Left cardiac atrium (tissue), 4 donors: ENCODE results near the gene RAPGEF1. TPM values are rescaled to one million over a fixed set of nuclear protein-coding genes. Genes with fewer than 3 reads are reported as not detected.

Experiments
- ATAC-seq, 2 donors: fragments of 200-7000 bp; cut with Tn5 transposase; one replicate each; pipeline ENCODE4 v1.9.1; 2020; ENCODE audit warnings: mild to moderate bottlenecking in 2 of 2, moderate library complexity in 2 of 2
- DNase-seq: peaks from one replicate; pipeline ENCODE4 v3.0.0-alpha.2; 2020
- intact Hi-C, 2 donors: fragments of 100-400 bp; cut with DNase I; formaldehyde crosslinking; loops; one replicate each; pipeline versions ENCODE4 v1.14.1 to v1.15.1; 2022 to 2023
- long read RNA-seq: library from polyadenylated mRNA; unstranded; transcript quantifications from one replicate; pipeline ENCODE4 v2.0.0, GENCODE V29; 2021
- total RNA-seq, 2 donors: library from RNA; stranded (reverse); fragmentation: NEBNext Ultra II Directional; extraction: Animal tissue kit (Norgen Biotek cat#: 25700); gene quantifications; one replicate each; pipeline ENCODE4 v1.2.1, GENCODE V29; 2021
- donor health status: DM: no; HTN: yes; CAD: no.
- donor health status: DM: no; HTN: yes; CAD: no; lungs with severe emphysema.
- donor health status: DM: yes; HTN: yes; CAD: no.
- donor health status: Dilated cardiomyopathy.

RAPGEF1 gene
- 100 to 1,000 TPM; 108 to 109 TPM for total RNA-seq
- long read RNA-seq, partial matches to known transcripts, result 8 of 47 reads
- long read RNA-seq, other reads (novel, unspliced or antisense), result 39 of 47 reads

- ATAC-seq, result peak; percentile 67 to 70
- intact Hi-C loops, result loop anchor here (5.0 to 10.0 kb wide), 6 partner anchors 65 to 388 kb away; partner anchors contain the start of gene POMT1 (in 1 of the 2)
- peak; percentile 81 for DNase-seq
Measured at GRCh38 chr9:131739959-131740648, at the start of gene RAPGEF1. RAPGEF1 (minus strand) TSS chr9:131740076; CDS start chr9:131739830, 246 bp downstream.

GRCh38 chr9:131788851-131789250 lies 49.0 kb upstream of the RAPGEF1 start:
- intact Hi-C loops, result no loop called here
- no peak for DNase-seq
- ATAC-seq, result no peak

GRCh38 chr9:131787838-131788237 lies 48.0 kb upstream of the RAPGEF1 start:
- no peak for DNase-seq
- no peak for ATAC-seq
- intact Hi-C loops, result no loop called here

- DNase-seq, result no peak
- intact Hi-C loops, result no loop called here
- no peak for ATAC-seq
Measured at GRCh38 chr9:131784748-131785501, 45.0 kb upstream of the RAPGEF1 start.

GRCh38 chr9:131781069-131781468 lies 41.2 kb upstream of the RAPGEF1 start:
- intact Hi-C loops, result no loop called here

GRCh38 chr9:131776473-131776872 lies 36.6 kb upstream of the RAPGEF1 start:
- no peak for DNase-seq
- intact Hi-C loops, result no loop called here
- no peak for ATAC-seq

More at GRCh38 chr9:131781069-131781468, 41.2 kb upstream of the RAPGEF1 start:
- DNase-seq, result no peak
- no peak for ATAC-seq

GRCh38 chr9:131776036-131776435 lies 36.2 kb upstream of the RAPGEF1 start:
- no peak for ATAC-seq
- intact Hi-C loops, result no loop called here
- DNase-seq, result no peak

- intact Hi-C loops, result loop anchor here in 1 of 2 donors (5.0 kb wide), 1 partner anchor 478 kb away; no protein-coding TSS in a partner anchor
- DNase-seq (no peak), ATAC-seq (no peak)
Measured at GRCh38 chr9:131774636-131775035, 34.8 kb upstream of the RAPGEF1 start.

- peak; percentile 55 for DNase-seq
- peak; percentile 70 to 88 for ATAC-seq
- intact Hi-C loops, result loop anchor here in 1 of 2 donors (5.0 kb wide), 1 partner anchor 478 kb away; no protein-coding TSS in a partner anchor
Measured at GRCh38 chr9:131773911-131774379, 34.1 kb upstream of the RAPGEF1 start.

- intact Hi-C loops, result loop anchor here in 1 of 2 donors (5.0 kb wide), 1 partner anchor 479 kb away; no protein-coding TSS in a partner anchor
- DNase-seq, result no peak
- no peak for ATAC-seq
Measured at GRCh38 chr9:131772940-131773339, 33.1 kb upstream of the RAPGEF1 start.

- ATAC-seq (no peak), DNase-seq (no peak)
- intact Hi-C loops, result loop anchor here in 1 of 2 donors (5.0 kb wide), 1 partner anchor 481 kb away; no protein-coding TSS in a partner anchor
Measured at GRCh38 chr9:131771646-131772045, 31.8 kb upstream of the RAPGEF1 start.

- intact Hi-C loops, result loop anchor here in 1 of 2 donors (10.0 kb wide), 1 partner anchor 465 kb away; no protein-coding TSS in a partner anchor
- DNase-seq (no peak), ATAC-seq (no peak)
Measured at GRCh38 chr9:131769361-131769760, 29.5 kb upstream of the RAPGEF1 start.

- ATAC-seq, result no peak
- intact Hi-C loops, result loop anchor here (5.0 to 10.0 kb wide), 2 partner anchors 470 to 488 kb away; no protein-coding TSS in a partner anchor
- DNase-seq, result no peak
Measured at GRCh38 chr9:131764568-131764967, 24.7 kb upstream of the RAPGEF1 start.

GRCh38 chr9:131762356-131762932 lies 22.6 kb upstream of the RAPGEF1 start:
- peak; percentile 93 to 96 for ATAC-seq
- DNase-seq, result peak; percentile 80
- intact Hi-C loops, result loop anchor here (5.0 to 10.0 kb wide), 2 partner anchors 472 to 490 kb away; no protein-coding TSS in a partner anchor

- intact Hi-C loops, result no loop called here
- no peak for ATAC-seq
- DNase-seq, result no peak
Measured at GRCh38 chr9:131759017-131759647, 19.3 kb upstream of the RAPGEF1 start.

GRCh38 chr9:131757549-131757948 lies 17.7 kb upstream of the RAPGEF1 start:
- ATAC-seq (no peak), DNase-seq (no peak)
- intact Hi-C loops, result no loop called here

- ATAC-seq (peak; percentile 89 to 92), DNase-seq (peak; percentile 87)
- intact Hi-C loops, result no loop called here
Measured at GRCh38 chr9:131755541-131756198, 15.8 kb upstream of the RAPGEF1 start.

- ATAC-seq (no peak), DNase-seq (no peak)
- intact Hi-C loops, result no loop called here
Measured at GRCh38 chr9:131754846-131755245, 15.0 kb upstream of the RAPGEF1 start.
